ENCODE data around the gene TAF8. TPM values are rescaled to one million over a fixed set of nuclear protein-coding genes. Genes with fewer than 3 reads are reported as not detected.

TAF8 gene
- total RNA-seq, 1 experiment from 2014 or later, result 35.5 TPM

- no peak overlapping the region for H3K4me3 ChIP-seq (ENCODE audit: low read depth in 2 of 2, low read length in 2 of 2)
- no TSS peak for BruUV-seq (replicated peaks)
- no peaks in the 10 kb centered on the region for H3K4me1 ChIP-seq (ENCODE audit: control insufficient read depth, insufficient read depth, low read length)
- no peak overlapping the region for H3K27ac ChIP-seq (ENCODE audit: low read length)
- no peak for TF ChIP-seq REST (IDR thresholded peaks at IDR 0.05; ENCODE audit: insufficient read depth in 1 of 2, low read depth in 2 of 2, low read length in 1 of 2)
- no peak for TF ChIP-seq TCF7L2 (IDR thresholded peaks at IDR 0.05; ENCODE audit: low read depth, low read length)
- no peak for TF ChIP-seq CTCF (IDR thresholded peaks at IDR 0.05)
- no peak for TF ChIP-seq POLR2AphosphoS5 (IDR thresholded peaks at IDR 0.05; ENCODE audit: low read depth, low read length)
- ChIA-PET POLR2A (interaction anchor here (0.6 to 0.7 kb wide), 3 partner anchors 20 to 247 kb away, joined by 3 to 5 read pairs (median 3); no protein-coding TSS in a partner anchor), CTCF (interaction anchor here (0.6 kb wide), 2 partner anchors 12 to 90 kb away, joined by 3 read pairs; no protein-coding TSS in a partner anchor)
- DNase-seq (ENCODE audit: low read depth, low spot score) (no peak), ATAC-seq (peak; percentile 49; the same call in 1 of the 2 replicates)
- in situ Hi-C loops (cut with HindIII; ENCODE audit: low pct_unique_long_range_greater_than_20kb, low sequenced_read_pairs) (no loop called here), intact Hi-C loops (cut with micrococcal nuclease; ENCODE audit: unreplicated experiment) (no loop called here)
- no peaks in the 10 kb centered on the region for H3K27me3 ChIP-seq (ENCODE audit: control insufficient read depth, insufficient read depth, low read length)
- H3K9me3 ChIP-seq (ENCODE audit: control insufficient read depth, insufficient read depth, low read depth, low read length), result no peaks in the 10 kb centered on the region
- H3K36me3 ChIP-seq (ENCODE audit: control insufficient read depth, insufficient read depth, low read length), result no peaks in the 10 kb centered on the region
Observed at GRCh38 chr6:42028234-42029061, 21.9 kb upstream of the TAF8 start.

- H3K4me3 ChIP-seq (ENCODE audit: low read depth in 2 of 2, low read length in 2 of 2), result no peak overlapping the region
- no peaks in the 10 kb centered on the region for H3K27me3 ChIP-seq (ENCODE audit: control insufficient read depth, insufficient read depth, low read length)
- no peaks in the 10 kb centered on the region for H3K9me3 ChIP-seq (ENCODE audit: control insufficient read depth, insufficient read depth, low read depth, low read length)
- H3K4me1 ChIP-seq (ENCODE audit: control insufficient read depth, insufficient read depth, low read length), result no peaks in the 10 kb centered on the region
- ATAC-seq (no peak), DNase-seq (ENCODE audit: low read depth, low spot score) (no peak)
- no TSS peak for BruUV-seq (replicated peaks)
- no peaks in the 10 kb centered on the region for H3K36me3 ChIP-seq (ENCODE audit: control insufficient read depth, insufficient read depth, low read length)
- TF ChIP-seq CTCF (IDR thresholded peaks at IDR 0.05) (no peak), REST (IDR thresholded peaks at IDR 0.05; ENCODE audit: insufficient read depth in 1 of 2, low read depth in 2 of 2, low read length in 1 of 2) (no peak), SIN3A (IDR thresholded peaks at IDR 0.05; ENCODE audit: borderline replicate concordance, insufficient read depth, low read depth, low read length) (no peak)
- ChIA-PET POLR2A (interaction anchor here (0.6 to 0.7 kb wide), 3 partner anchors 20 to 248 kb away, joined by 3 to 5 read pairs (median 3); no protein-coding TSS in a partner anchor), CTCF (interaction anchor here (0.6 kb wide), 2 partner anchors 13 to 91 kb away, joined by 3 read pairs; no protein-coding TSS in a partner anchor)
- intact Hi-C loops (cut with micrococcal nuclease; ENCODE audit: unreplicated experiment) (no loop called here), in situ Hi-C loops (cut with HindIII; ENCODE audit: low pct_unique_long_range_greater_than_20kb, low sequenced_read_pairs) (no loop called here)
- no peak overlapping the region for H3K27ac ChIP-seq (ENCODE audit: low read length)
Observed at GRCh38 chr6:42029062-42029685, 21.1 kb upstream of the TAF8 start.

All from Panc1 (cell line).